TTC549 (cell line): ENCODE data around the gene ZBTB46.
"Not testable (repeated sequence)": the region's sequence is repeated elsewhere in the genome, so short reads cannot be mapped to it uniquely, and the experiment has no call there.

ENCODE experiments used
- FAIRE-seq: peaks from 2 replicates; lab custom pipeline; 2012; peaks lifted over from hg19 to GRCh38; lab: Jason Lieb, UNC

The ZBTB46 gene

GRCh38 chr20:63787302-63787701, 43.8 kb downstream of the ZBTB46 start:
- no peak for FAIRE-seq

GRCh38 chr20:63785691-63786131, 45.4 kb downstream of the ZBTB46 start:
- FAIRE-seq, result no peak

GRCh38 chr20:63783970-63784369, 47.1 kb downstream of the ZBTB46 start:
- FAIRE-seq, result no peak

GRCh38 chr20:63782521-63782971, 48.5 kb downstream of the ZBTB46 start:
- no peak for FAIRE-seq

- FAIRE-seq, result no peak
Measured at GRCh38 chr20:63782051-63782471, 49.0 kb downstream of the ZBTB46 start.

- no peak for FAIRE-seq
Measured at GRCh38 chr20:63781181-63781580, 49.9 kb downstream of the ZBTB46 start.

GRCh38 chr20:63778857-63779256, 52.2 kb downstream of the ZBTB46 start:
- no peak for FAIRE-seq

- no peak for FAIRE-seq
Measured at GRCh38 chr20:63778034-63778752, 52.9 kb downstream of the ZBTB46 start.

GRCh38 chr20:63777614-63778013, 53.5 kb downstream of the ZBTB46 start:
- no peak for FAIRE-seq

- not testable (repeated sequence) for FAIRE-seq
Measured at GRCh38 chr20:63776875-63777274, 54.2 kb downstream of the ZBTB46 start.

GRCh38 chr20:63775096-63775978, 55.7 kb downstream of the ZBTB46 start:
- FAIRE-seq, result no peak

GRCh38 chr20:63774306-63774705, 56.8 kb downstream of the ZBTB46 start:
- no peak for FAIRE-seq

GRCh38 chr20:63773571-63774241, 57.4 kb downstream of the ZBTB46 start:
- FAIRE-seq, result no peak

- no peak for FAIRE-seq
Measured at GRCh38 chr20:63772781-63773518, 58.1 kb downstream of the ZBTB46 start.

GRCh38 chr20:63771046-63771707, 59.9 kb downstream of the ZBTB46 start:
- no peak for FAIRE-seq

- FAIRE-seq, result no peak
Measured at GRCh38 chr20:63769891-63770474, 61.1 kb downstream of the ZBTB46 start.

- no peak for FAIRE-seq
Measured at GRCh38 chr20:63768591-63769515, 62.2 kb downstream of the ZBTB46 start.

- no peak for FAIRE-seq
Measured at GRCh38 chr20:63767886-63768285, 63.2 kb downstream of the ZBTB46 start.

GRCh38 chr20:63767456-63767855, 63.6 kb downstream of the ZBTB46 start:
- no peak for FAIRE-seq
